A549 (cell line): ENCODE results near the gene IRF3. TPM values are rescaled to one million over a fixed set of nuclear protein-coding genes. Genes with fewer than 3 reads are reported as not detected.

Experiments
- ATAC-seq, 2 experiments: fragments of 200-7000 bp in 1 of 2; fragments of >200 bp in 1 of 2; cut with Nextera tagmentation in 1 of 2; cut with Tn5 transposase in 1 of 2; 3 replicates each; pipeline versions ENCODE4 v1.8.0 to v1.9.1; 2018 to 2020; ENCODE audit warnings: mild to moderate bottlenecking in 1 of 2, moderate library complexity in 1 of 2
- CTCF ChIA-PET: fragments of 300-600 bp; sonication (Branson Sonifier 250); formaldehyde crosslinking; extraction: SDS; loops from one replicate; lab custom pipeline; 2021; ENCODE audit warnings: antibody characterized with exemption, inconsistent platforms; lab: Yijun Ruan, JAX
- POLR2A ChIA-PET: fragments of 350-600 bp; formaldehyde crosslinking; extraction: SDS; loops from one replicate; lab custom pipeline; 2021; ENCODE audit warnings: antibody characterized with exemption, inconsistent platforms; lab: Yijun Ruan, JAX
- DNase-seq, 2 experiments: peaks; one replicate each; pipeline versions ENCODE4 v3.0.0 to v3.0.0-alpha.2; 2011 to 2016; ENCODE audit warnings: low read depth in 1 of 2, low spot score in 1 of 2
- FAIRE-seq: peaks from 2 replicates; lab custom pipeline; 2011; peaks lifted over from hg19 to GRCh38; lab: Jason Lieb, UNC
- H3K27ac ChIP-seq, 2 experiments: fragments of >200 bp; sonication (Bioruptor Twin); formaldehyde crosslinking; 3 replicates each; pipeline ENCODE4 v1.5.1; 2016 to 2017
- H3K4me1 ChIP-seq: fragments of >200 bp; sonication (Bioruptor Twin); formaldehyde crosslinking; 3 replicates; pipeline ENCODE4 v1.6.1; 2016
- H3K4me2 ChIP-seq: fragments of >200 bp; sonication (Bioruptor Twin); formaldehyde crosslinking; 3 replicates; pipeline ENCODE4 v1.6.1; 2016
- H3K4me3 ChIP-seq: fragments of >200 bp; sonication (Bioruptor Twin); formaldehyde crosslinking; 3 replicates; pipeline ENCODE4 v1.5.1; 2016
- H3K9me3 ChIP-seq: fragments of >200 bp; sonication (Bioruptor Twin); formaldehyde crosslinking; 3 replicates; pipeline ENCODE4 v1.6.1; 2016
- BHLHE40 ChIP-seq: IDR thresholded peaks from 2 replicates; pipeline ENCODE4 v1.6.1; 2012; ENCODE audit warnings: low read depth, low read length, inconsistent platforms
- CEBPB ChIP-seq, 2 experiments: fragments of >200 bp in 1 of 2; sonication (Bioruptor Twin) in 1 of 2; formaldehyde crosslinking in 1 of 2; IDR thresholded peaks; 2 replicates each; pipeline ENCODE4 v1.6.1; 2012 to 2016
- CTCF ChIP-seq: fragments of >200 bp; sonication (Bioruptor Twin); formaldehyde crosslinking; IDR thresholded peaks from 3 replicates; pipeline ENCODE4 v1.5.1; 2016
- EHF ChIP-seq: fragments of 250-450 bp; sonication (Bioruptor Pico); IDR thresholded peaks from 2 replicates; pipeline ENCODE4 v1.5.0; 2020; ENCODE audit warnings: mild to moderate bottlenecking
- EHMT2 ChIP-seq: fragments of 200-600 bp; sonication (generic); IDR thresholded peaks from 2 replicates; pipeline ENCODE4 v1.6.1; 2016; ENCODE audit warnings: antibody characterized with exemption, low read depth, mild to moderate bottlenecking, moderate library complexity
- EP300 ChIP-seq, 2 experiments: fragments of >200 bp; sonication (Bioruptor Twin); formaldehyde crosslinking; IDR thresholded peaks; 2 replicates in 1 of 2; 3 replicates in 1 of 2; pipeline ENCODE4 v1.6.1; 2016 to 2017
- FOSB ChIP-seq: fragments of 250-450 bp; sonication (Bioruptor Pico); IDR thresholded peaks from 2 replicates; pipeline ENCODE4 v1.5.0; 2020; ENCODE audit warnings: mild to moderate bottlenecking, moderate library complexity
- FOSL2 ChIP-seq, 2 experiments: fragments of 450-650 bp in 1 of 2; fragments of >200 bp in 1 of 2; sonication (Bioruptor Twin) in 1 of 2; formaldehyde crosslinking; IDR thresholded peaks; 2 replicates each; pipeline versions ENCODE4 v1.5.0 to v1.6.1; 2016 to 2020; ENCODE audit warnings: mild to moderate bottlenecking in 1 of 2, moderate library complexity in 1 of 2
- GATA3 ChIP-seq: IDR thresholded peaks from 2 replicates; pipeline ENCODE4 v1.6.1; 2012; ENCODE audit warnings: borderline replicate concordance
- HDAC2 ChIP-seq: fragments of 200-600 bp; sonication (generic); IDR thresholded peaks from 2 replicates; pipeline ENCODE4 v1.6.1; 2016
- JUN ChIP-seq, 2 experiments: fragments of >200 bp; sonication (Bioruptor Twin); formaldehyde crosslinking; IDR thresholded peaks; 2 replicates in 1 of 2; 3 replicates in 1 of 2; pipeline ENCODE4 v1.6.1; 2016 to 2017
- JUNB ChIP-seq: fragments of >200 bp; sonication (Bioruptor Twin); formaldehyde crosslinking; IDR thresholded peaks from 2 replicates; pipeline ENCODE4 v1.6.1; 2016
- MAFK ChIP-seq: fragments of 450-650 bp; IDR thresholded peaks from 2 replicates; pipeline ENCODE4 v1.6.1; 2014; ENCODE audit not compliant: partially characterized antibody
- MAX ChIP-seq: IDR thresholded peaks from 2 replicates; pipeline ENCODE4 v1.6.1; 2012
- MAZ ChIP-seq: fragments of 150-350 bp; IDR thresholded peaks from 2 replicates; pipeline ENCODE4 v1.6.1; 2014; ENCODE audit warnings: antibody characterized with exemption, low read depth, low read length, borderline replicate concordance
- MYC ChIP-seq: IDR thresholded peaks from 2 replicates; pipeline ENCODE4 v1.6.1; 2012; ENCODE audit warnings: mild to moderate bottlenecking, inconsistent platforms, low read length, improper control_type of control experiment, borderline replicate concordance
- NPAS2 ChIP-seq: fragments of 250-450 bp; sonication (Bioruptor Pico); IDR thresholded peaks from 2 replicates; pipeline ENCODE4 v1.8.0; 2022; ENCODE audit warnings: mild to moderate bottlenecking, moderate library complexity, borderline replicate concordance
- POLR2A ChIP-seq: IDR thresholded peaks from 2 replicates; pipeline ENCODE4 v1.6.1; 2012; ENCODE audit warnings: mild to moderate bottlenecking, low read length
- POLR2AphosphoS2 ChIP-seq: conservative IDR thresholded peaks from 2 replicates; pipeline ENCODE4 v1.6.1; 2012; ENCODE audit warnings: low read length, improper control_type of control experiment, inconsistent platforms
- RARB ChIP-seq: fragments of 250-450 bp; sonication (Bioruptor Pico); IDR thresholded peaks from 2 replicates; pipeline ENCODE4 v1.8.0; 2021; ENCODE audit warnings: mild to moderate bottlenecking, moderate library complexity
- RCOR1 ChIP-seq: fragments of 150-350 bp; IDR thresholded peaks from 2 replicates; pipeline ENCODE4 v1.6.1; 2014; ENCODE audit warnings: antibody characterized with exemption, low read length, low read depth
- REST ChIP-seq: fragments of 200-600 bp; sonication (generic); IDR thresholded peaks from 2 replicates; pipeline ENCODE4 v1.6.1; 2016; ENCODE audit warnings: antibody characterized with exemption, mild to moderate bottlenecking, moderate library complexity
- RNF2 ChIP-seq: fragments of 200-600 bp; sonication (generic); IDR thresholded peaks from 2 replicates; pipeline ENCODE4 v1.6.1; 2016; ENCODE audit warnings: low read depth, mild to moderate bottlenecking, antibody characterized with exemption, moderate library complexity, borderline replicate concordance
- SMC3 ChIP-seq: fragments of >200 bp; sonication (Bioruptor Twin); formaldehyde crosslinking; IDR thresholded peaks from 3 replicates; pipeline ENCODE4 v1.6.1; 2018; ENCODE audit warnings: inconsistent platforms
- TFCP2L1 ChIP-seq: fragments of 250-450 bp; sonication (Bioruptor Pico); IDR thresholded peaks from 2 replicates; pipeline ENCODE4 v1.5.0; 2021; ENCODE audit warnings: mild to moderate bottlenecking
- TP53 ChIP-seq: fragments of 250-450 bp; sonication (Bioruptor Pico); IDR thresholded peaks from 2 replicates; pipeline ENCODE4 v1.5.0; 2021; ENCODE audit warnings: mild to moderate bottlenecking, moderate library complexity
- WGBS: methylation state at CpG from one replicate; pipeline ENCODE4 v1.1.6; 2017; ENCODE audit errors: missing lambda C conversion rate; 5-methylcytosine and 5-hydroxymethylcytosine counted together
- polyA plus RNA-seq, 4 experiments: library from polyadenylated mRNA; depleted of rRNA in 3 of 4; stranded (reverse); fragments of >200 nt; fragmentation: RNase III in 1 of 4; extraction: RNeasy Plus Mini Kit Qiagen cat#74134 plus additional on column Dnase treatment in 1 of 4; gene quantifications; 2 replicates in 3 of 4; 3 replicates in 1 of 4; pipeline ENCODE4 v1.2.3, GENCODE V29; 2011 to 2017
- TF ChIP-seq, protein P1 (sequence below): fragments of >200 bp; sonication (Bioruptor Twin); formaldehyde crosslinking; IDR thresholded peaks from 3 replicates; pipeline ENCODE4 v1.6.1; 2016

Gene IRF3
- polyA plus RNA-seq, 2 of the 4 experiments (the other 2 are of a cell fraction) = 54.0 to 103 TPM

DNA sequence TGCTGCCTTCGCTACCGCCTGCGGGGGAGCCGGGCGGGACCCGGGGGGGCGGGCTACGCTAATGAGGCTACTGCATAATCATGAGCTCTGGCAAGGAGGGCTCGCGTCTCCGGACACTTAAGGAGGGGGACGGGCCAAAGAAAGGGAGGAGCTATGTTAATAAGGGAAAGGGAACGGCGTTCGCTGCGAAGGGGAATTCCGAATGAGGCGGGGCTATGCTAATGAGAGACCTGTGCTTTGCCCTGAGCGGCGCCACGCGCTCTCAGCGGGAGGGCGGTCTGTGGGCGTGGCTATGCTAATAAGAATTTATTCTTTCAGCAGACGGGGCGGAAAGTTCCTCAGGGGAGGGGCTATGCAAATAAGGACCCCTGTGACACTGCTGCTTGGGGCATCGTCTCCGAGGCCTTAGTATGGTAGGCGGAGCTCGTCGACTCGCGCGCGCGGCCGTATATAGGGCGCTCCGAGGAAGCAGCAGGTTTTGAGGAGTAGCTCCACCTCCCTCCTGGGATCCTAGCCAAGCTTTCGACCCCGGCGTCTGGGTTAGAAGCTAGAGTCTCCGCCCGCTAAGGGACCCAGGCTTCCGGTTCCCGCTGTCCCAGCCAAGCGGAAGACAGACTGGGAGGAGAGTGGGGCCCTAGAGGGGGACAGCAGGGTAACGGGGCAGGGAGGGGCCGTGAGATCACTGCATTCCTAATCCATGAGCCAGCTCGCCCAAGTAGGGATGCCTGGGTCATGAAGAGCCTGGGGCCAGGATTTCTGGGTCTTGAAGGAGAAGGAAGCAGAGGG is 25.4 kb downstream of the IRF3 start, which contains the start of gene RRAS:
TSS of gene RRAS (minus strand) at position 31 of the 786 bp plus-strand sequence. CDS start 45 bp downstream, outside the sequence.
- peak; percentile 99 to 100 for DNase-seq
- ChIA-PET CTCF (interaction anchor here (0.7 to 12.4 kb wide), 12 partner anchors 15 to 93 kb away, joined by 3 to 134 read pairs (median 4); partner anchors contain the start of genes BCL2L12, IRF3, PRMT1 and PRRG2), POLR2A (interaction anchor here (0.5 to 3.9 kb wide), 25 partner anchors 9 to 237 kb away, joined by 3 to 48 read pairs (median 5); partner anchors contain the start of genes AKT1S1, ALDH16A1, BCL2L12 and IRF3)
- Histone ChIP-seq H3K27ac (peak within 1 kb of the TSS; percentile 97 to 99), H3K9me3 (no peaks in the 10 kb centered on the region), H3K4me1 (peaks cover 37% of the 10 kb centered on the region), H3K4me3 (peak within 1 kb of the TSS; percentile 94), H3K4me2 (peak within 1 kb of the TSS; percentile 97)
- peak; percentile 62 to 76 for ATAC-seq
- FAIRE-seq = peak; percentile 96
- TF ChIP-seq MAFK = peak; percentile 64
- peak; percentile 71 for TF ChIP-seq MAZ
- peak; percentile 6; the same call in 1 of the 3 replicates for TF ChIP-seq SMC3
- TF ChIP-seq EP300 (IDR thresholded peaks at IDR 0.05) = peak; percentile 13 to 42; a peak in 1 of 5 replicates
- peak; percentile 67; the same call in 1 of the 2 replicates for TF ChIP-seq GATA3
- TF ChIP-seq, protein P1, sequence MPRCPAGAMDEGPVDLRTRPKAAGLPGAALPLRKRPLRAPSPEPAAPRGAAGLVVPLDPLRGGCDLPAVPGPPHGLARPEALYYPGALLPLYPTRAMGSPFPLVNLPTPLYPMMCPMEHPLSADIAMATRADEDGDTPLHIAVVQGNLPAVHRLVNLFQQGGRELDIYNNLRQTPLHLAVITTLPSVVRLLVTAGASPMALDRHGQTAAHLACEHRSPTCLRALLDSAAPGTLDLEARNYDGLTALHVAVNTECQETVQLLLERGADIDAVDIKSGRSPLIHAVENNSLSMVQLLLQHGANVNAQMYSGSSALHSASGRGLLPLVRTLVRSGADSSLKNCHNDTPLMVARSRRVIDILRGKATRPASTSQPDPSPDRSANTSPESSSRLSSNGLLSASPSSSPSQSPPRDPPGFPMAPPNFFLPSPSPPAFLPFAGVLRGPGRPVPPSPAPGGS = peak; percentile 73; the same call in 2 of the 3 replicates
- TF ChIP-seq POLR2A = no peak; the same call in none of the 2 replicates
- TF ChIP-seq POLR2AphosphoS2 = no peak
- peak; percentile 51; the same call in 1 of the 2 replicates for TF ChIP-seq JUNB
- TF ChIP-seq RNF2 = no peak
- TF ChIP-seq MAX = peak; percentile 65
- TF ChIP-seq MYC = peak; percentile 93
- TF ChIP-seq CEBPB (IDR thresholded peaks at IDR 0.05) = peak in 1 of 2 experiments; percentile 13; a peak in 1 of 4 replicates
- peak; percentile 90 to 95 for TF ChIP-seq JUN (IDR thresholded peaks at IDR 0.05)
- no peak for TF ChIP-seq RCOR1
- TF ChIP-seq FOSL2 (IDR thresholded peaks at IDR 0.05) = peak; percentile 81
- TF ChIP-seq FOSL2 (CRISPR knock-in tag; IDR thresholded peaks at IDR 0.05) = peak; percentile 97
- WGBS = under 1% methylated on average over 38 of the region's 51 CpGs

GRCh38 chr19:49639401-49640112 is 26.1 kb downstream of the IRF3 start:
- no peak for ATAC-seq
- no peak for DNase-seq
- WGBS = 3% methylated on average over 18 of the region's 31 CpGs
- H3K27ac ChIP-seq = peak overlapping the region; percentile 93 to 94
- H3K4me3 ChIP-seq = peak overlapping the region; percentile 72
- no peaks in the 10 kb centered on the region for H3K9me3 ChIP-seq
- ChIA-PET POLR2A (interaction anchor here (0.5 to 3.9 kb wide), 18 partner anchors 8 to 237 kb away, joined by 3 to 48 read pairs (median 7); partner anchors contain the start of genes AKT1S1, ALDH16A1, BCL2L12 and IRF3), CTCF (interaction anchor here (0.7 to 12.4 kb wide), 12 partner anchors 14 to 93 kb away, joined by 3 to 134 read pairs (median 4); partner anchors contain the start of genes BCL2L12, IRF3 and PRMT1)
- FAIRE-seq = no peak
- H3K4me2 ChIP-seq = peak overlapping the region; percentile 97
- peaks cover 37% of the 10 kb centered on the region for H3K4me1 ChIP-seq
- TF ChIP-seq EHMT2 = no peak
- TF ChIP-seq REST = no peak
- TF ChIP-seq HDAC2 = no peak
- no peak for TF ChIP-seq GATA3
- no peak for TF ChIP-seq EHF
- TF ChIP-seq NPAS2 (CRISPR knock-in tag) = no peak
- TF ChIP-seq FOSB = no peak
- peak; percentile 22 for TF ChIP-seq POLR2A
- TF ChIP-seq MAFK = no peak
- TF ChIP-seq BHLHE40 = no peak
- TF ChIP-seq RARB = no peak
- TF ChIP-seq TP53 (CRISPR knock-in tag) = no peak
- TF ChIP-seq CTCF = no peak
- peak; percentile 33; the same call in 1 of the 2 replicates for TF ChIP-seq TFCP2L1 (CRISPR knock-in tag)
- no peak for TF ChIP-seq RNF2
- TF ChIP-seq MAX = 0 out of 2 replicates have a peak, but pooled peaks have one; percentile 6
